Stomach smooth muscle (tissue), 2 donors: ENCODE measurements around the gene IQSEC2.
A peak's percentile ranks its signal among the peaks of the same experiment; 100 is the strongest.

Source experiments
- H3K27ac ChIP-seq: one replicate; pipeline ENCODE4 v1.7.0; 2013; ENCODE audit warnings: mild to moderate bottlenecking, low read length, inconsistent platforms
- H3K27me3 ChIP-seq, 2 donors: one replicate each; pipeline ENCODE4 v1.7.0; 2013; ENCODE audit warnings: low read length in 2 of 2; ENCODE audit not compliant: insufficient read depth in 2 of 2, control insufficient read depth in 1 of 2
- H3K36me3 ChIP-seq, 2 donors: one replicate each; pipeline ENCODE4 v1.7.0; 2013; ENCODE audit warnings: low read length in 2 of 2; ENCODE audit not compliant: control insufficient read depth in 2 of 2, insufficient read depth in 2 of 2
- H3K4me1 ChIP-seq: one replicate; pipeline ENCODE4 v1.7.0; 2013; ENCODE audit warnings: low read length; ENCODE audit not compliant: control insufficient read depth, insufficient read depth
- H3K4me3 ChIP-seq, 2 donors: one replicate each; pipeline ENCODE4 v1.7.0; 2013; ENCODE audit warnings: low read length in 2 of 2
- H3K9ac ChIP-seq, 2 donors: one replicate each; pipeline ENCODE4 v1.7.0; 2013; ENCODE audit warnings: low read length in 2 of 2, mild to moderate bottlenecking in 1 of 2
- H3K9me3 ChIP-seq, 2 donors: one replicate each; pipeline ENCODE4 v1.7.0; 2013; ENCODE audit warnings: low read length in 2 of 2; ENCODE audit not compliant: control insufficient read depth in 2 of 2
- donor health status: healthy.
- donor health status: Pancreatic carcinoma.

IQSEC2 gene

GRCh38 chrX:53223955-53224859 is 57.2 kb downstream of the IQSEC2 start:
- Histone ChIP-seq H3K27me3 (peaks cover 0 to 2% of the 10 kb centered on the region in 2 donors), H3K27ac (peak overlapping the region; percentile 94), H3K9ac (peak overlapping the region; percentile 87 to 99), H3K9me3 (no peaks in the 10 kb centered on the region), H3K36me3 (peaks cover 7 to 17% of the 10 kb centered on the region in 2 donors), H3K4me1 (peaks cover 31% of the 10 kb centered on the region), H3K4me3 (peak overlapping the region; percentile 78 to 98)

GRCh38 chrX:53223068-53223693 is 58.2 kb downstream of the IQSEC2 start:
- Histone ChIP-seq H3K4me3 (peak overlapping the region; percentile 78 to 98), H3K27ac (no peak overlapping the region), H3K27me3 (no peaks in the 10 kb centered on the region), H3K9ac (peak overlapping the region; percentile 87 to 99), H3K36me3 (peaks cover 9 to 26% of the 10 kb centered on the region in 2 donors), H3K4me1 (peaks cover 31% of the 10 kb centered on the region), H3K9me3 (no peaks in the 10 kb centered on the region)
